Spleen (tissue), 11 donors: ENCODE results near the gene GNB1. TPM values are rescaled to one million over a fixed set of nuclear protein-coding genes. Genes with fewer than 3 reads are reported as not detected.

Experiments used
- DNase-seq: peaks from one replicate; pipeline ENCODE4 v3.0.0-alpha.2; 2020
- H3K27ac ChIP-seq, 8 donors: fragments of 200-600 bp; sonication (generic) in 7 of 8; 1 replicate in 4 of 8; 2 replicates in 4 of 8; pipeline versions ENCODE4 v1.5.0 to v1.8.0; 2016 to 2021; ENCODE audit warnings: inconsistent platforms in 4 of 8, mild to moderate bottlenecking in 4 of 8, moderate library complexity in 1 of 8
- H3K27me3 ChIP-seq, 7 donors: fragments of 200-600 bp; sonication (generic) in 6 of 7; replicated peaks in 1 of 7; 1 replicate in 4 of 7; 2 replicates in 3 of 7; pipeline versions ENCODE4 v1.5.0 to v1.8.0; 2016 to 2021; ENCODE audit warnings: inconsistent platforms in 3 of 7, mild to moderate bottlenecking in 1 of 7
- H3K36me3 ChIP-seq, 6 donors: fragments of 200-600 bp; sonication (generic) in 5 of 6; 1 replicate in 4 of 6; 2 replicates in 2 of 6; pipeline versions ENCODE4 v1.5.0 to v1.8.0; 2016 to 2021; ENCODE audit warnings: inconsistent platforms in 2 of 6
- H3K4me1 ChIP-seq, 6 donors: fragments of 200-600 bp; sonication (generic) in 5 of 6; 1 replicate in 3 of 6; 2 replicates in 3 of 6; pipeline versions ENCODE4 v1.5.0 to v1.8.0; 2016 to 2021; ENCODE audit warnings: inconsistent platforms in 3 of 6
- H3K4me3 ChIP-seq, 8 donors: fragments of 200-600 bp; sonication (generic) in 7 of 8; 1 replicate in 4 of 8; 2 replicates in 4 of 8; pipeline versions ENCODE4 v1.5.0 to v1.8.0; 2016 to 2021; ENCODE audit warnings: inconsistent platforms in 4 of 8, mild to moderate bottlenecking in 4 of 8, moderate library complexity in 2 of 8
- H3K9me3 ChIP-seq, 8 donors: fragments of 200-600 bp; sonication (generic) in 7 of 8; 1 replicate in 4 of 8; 2 replicates in 4 of 8; pipeline versions ENCODE4 v1.5.0 to v1.8.0; 2016 to 2021; ENCODE audit warnings: inconsistent platforms in 4 of 8
- CTCF ChIP-seq, 11 experiments: fragments of 200-600 bp in 7 of 11; fragments of 450-650 bp in 4 of 11; sonication (generic) in 4 of 11; IDR thresholded peaks in 8 of 11; conservative IDR thresholded peaks in 3 of 11; 1 replicate in 7 of 11; 2 replicates in 4 of 11; pipeline versions ENCODE4 v1.4.0 to v1.8.0; 2016 to 2021; ENCODE audit warnings: antibody characterized with exemption in 11 of 11, inconsistent platforms in 4 of 11, mild to moderate bottlenecking in 1 of 11
- POLR2A ChIP-seq, 3 donors: fragments of 450-650 bp; IDR thresholded peaks; one replicate each; pipeline ENCODE4 v1.5.1; 2017; ENCODE audit warnings: antibody characterized with exemption in 3 of 3, mild to moderate bottlenecking in 1 of 3
- POLR2AphosphoS5 ChIP-seq, 3 donors: sonication (generic); formaldehyde crosslinking; IDR thresholded peaks; one replicate each; pipeline ENCODE4 v1.5.1; 2017; ENCODE audit warnings: antibody characterized with exemption in 3 of 3
- WGBS, 5 donors: extraction: QIAGEN DNeasy Blood & Tissue Kit in 3 of 5; methylation state at CpG; one replicate each; pipeline versions ENCODE4 v1.1.5 to v1.1.7; 2013 to 2018; 5-methylcytosine and 5-hydroxymethylcytosine counted together
- intact Hi-C: fragments of 100-400 bp; cut with DNase I; formaldehyde crosslinking; loops from one replicate; pipeline ENCODE4 v1.15.0; 2023; ENCODE audit warnings: low total_unique reads
- polyA plus RNA-seq, 3 donors: library from polyadenylated mRNA; stranded (reverse); fragments of 200-250 nt; gene quantifications; one replicate each; pipeline ENCODE4 v1.2.1, GENCODE V29; 2013
- total RNA-seq, 7 donors: library from RNA; depleted of rRNA in 3 of 7; stranded (reverse); fragments of >200 nt in 3 of 7; fragmentation: NEBNext Ultra II Directional in 4 of 7; extraction: Animal tissue kit (Norgen Biotek cat#: 25700) in 4 of 7; gene quantifications; one replicate each; pipeline versions ENCODE4 v1.1.0 to v1.2.1, GENCODE V29; 2016 to 2021
- donor health status: healthy with polysubstance abuse.
- donor health status: DM: no; HTN: no; CAD: no; lungs with moderate emphysema.
- donor health status: DM: no; HTN: no; CAD: no.
- donor health status: Bipolar disorder and iron deficiency.
- donor health status: healthy.
- donor health status: DM: no; HTN: no; CAD: no.
- donor health status: DM: yes; HTN: yes; CAD: no.

Gene GNB1
- total and polyA plus RNA-seq, 10 donors: 76.0 to 304 (median 214) TPM

GRCh38 chr1:1846386-1846918, 44.4 kb downstream of the GNB1 start:
- Histone ChIP-seq H3K27me3 (no peaks in the 10 kb centered on the region), H3K4me1 (peaks cover 52 to 96% (median 89%) of the 10 kb centered on the region in 6 donors), H3K4me3 (no peak overlapping the region), H3K36me3 (peaks cover 0 to 36% (median 0%) of the 10 kb centered on the region in 6 donors), H3K27ac (peak overlapping the region in 7 of 8 donors; percentile 30 to 74 (median 67)), H3K9me3 (no peaks in the 10 kb centered on the region)
- peak; percentile 18 for DNase-seq
- intact Hi-C loops: no loop called here
- WGBS, 5 donors: 86 to 95% (median 90%) methylated on average over 5 of the region's 5 CpGs
- TF ChIP-seq POLR2A (IDR thresholded peaks at IDR 0.05) (no peak), POLR2AphosphoS5 (IDR thresholded peaks at IDR 0.05) (no peak), CTCF (IDR thresholded peaks at IDR 0.05 in 8 of 11, conservative IDR thresholded peaks at IDR 0.05 in 3 of 11) (no peak)

- Histone ChIP-seq H3K4me3 (peak overlapping the region in 1 of 8 donors; percentile 16), H3K9me3 (no peaks in the 10 kb centered on the region), H3K4me1 (peaks cover 47 to 91% (median 78%) of the 10 kb centered on the region in 6 donors), H3K27me3 (no peaks in the 10 kb centered on the region), H3K36me3 (peaks cover 0 to 38% (median 3%) of the 10 kb centered on the region in 6 donors), H3K27ac (peak overlapping the region in 6 of 8 donors; percentile 20 to 63 (median 48))
- TF ChIP-seq CTCF (IDR thresholded peaks at IDR 0.05 in 8 of 11, conservative IDR thresholded peaks at IDR 0.05 in 3 of 11) (no peak), POLR2A (IDR thresholded peaks at IDR 0.05) (no peak), POLR2AphosphoS5 (IDR thresholded peaks at IDR 0.05) (no peak)
- intact Hi-C loops: no loop called here
- DNase-seq: peak; percentile 21
- WGBS, 5 donors: 52 to 58% (median 54%) methylated on average over 11 of the region's 11 CpGs
These were observed 48.3 kb downstream of the GNB1 start for GRCh38 chr1:1842360-1843146.

GRCh38 chr1:1841575-1841995, 49.3 kb downstream of the GNB1 start:
- intact Hi-C loops: no loop called here
- TF ChIP-seq POLR2AphosphoS5 (IDR thresholded peaks at IDR 0.05) (no peak), CTCF (IDR thresholded peaks at IDR 0.05 in 8 of 11, conservative IDR thresholded peaks at IDR 0.05 in 3 of 11) (no peak)
- peaks cover 0 to 38% (median 6%) of the 10 kb centered on the region in 6 donors for H3K36me3 ChIP-seq
- H3K4me3 ChIP-seq: peak overlapping the region in 1 of 8 donors; percentile 29
- H3K9me3 ChIP-seq: no peaks in the 10 kb centered on the region
- no peaks in the 10 kb centered on the region for H3K27me3 ChIP-seq
- DNase-seq: no peak
- peak overlapping the region in 7 of 8 donors; percentile 39 to 63 (median 56) for H3K27ac ChIP-seq
- H3K4me1 ChIP-seq: peaks cover 37 to 86% (median 68%) of the 10 kb centered on the region in 6 donors
- WGBS, 5 donors: 8 to 21% (median 14%) methylated on average over 3 of the region's 3 CpGs
